C1 segment of cervical spinal cord (tissue), 14 donors: ENCODE results near the gene FOXF1.

Source experiments
- DNase-seq, 14 donors: peaks; one replicate each; lab custom pipeline; 2025; lab: John Stamatoyannopoulos, UW

FOXF1 gene

GRCh38 chr16:86504315-86505184, 5.8 kb upstream of the FOXF1 start:
- no peak for DNase-seq

GRCh38 chr16:86505185-86505898, 5.0 kb upstream of the FOXF1 start:
- DNase-seq = no peak

- no peak for DNase-seq
Measured at GRCh38 chr16:86505899-86506864, 4.1 kb upstream of the FOXF1 start.

GRCh38 chr16:86507173-86508027, 2.9 kb upstream of the FOXF1 start:
- no peak for DNase-seq

GRCh38 chr16:86508028-86508946, 2.0 kb upstream of the FOXF1 start:
- no peak for DNase-seq

- DNase-seq = no peak
Measured at GRCh38 chr16:86508947-86509758, 1.2 kb upstream of the FOXF1 start.

GRCh38 chr16:86509759-86510464, 415 bp upstream of the FOXF1 start:
- DNase-seq = no peak

GRCh38 chr16:86511317-86512161, 1.2 kb downstream of the FOXF1 start:
- DNase-seq = no peak

GRCh38 chr16:86512301-86512859, 2.1 kb downstream of the FOXF1 start:
- no peak for DNase-seq

- no peak for DNase-seq
Measured at GRCh38 chr16:86512860-86513470, 2.6 kb downstream of the FOXF1 start.

GRCh38 chr16:86513471-86514277, 3.3 kb downstream of the FOXF1 start:
- DNase-seq = no peak

GRCh38 chr16:86514481-86515376, 4.4 kb downstream of the FOXF1 start:
- no peak for DNase-seq

- DNase-seq = no peak
Measured at GRCh38 chr16:86515413-86515776, 5.1 kb downstream of the FOXF1 start.

- no peak for DNase-seq
Measured at GRCh38 chr16:86515777-86516622, 5.7 kb downstream of the FOXF1 start.
